Endothelial cell of umbilical vein (primary cell): ENCODE results near the gene RPL15. TPM values are rescaled to one million over a fixed set of nuclear protein-coding genes. Genes with fewer than 3 reads are reported as not detected.

ENCODE experiments used
- BruUV-seq: library from RNA; stranded (reverse); fragments of 400-500 nt; replicated peaks from 2 replicates; lab custom pipeline; 2021; lab: Mats Ljungman, UMichigan
- CTCF ChIA-PET: fragments of 300-600, 350-600 bp; sonication (Branson Sonifier 250); formaldehyde crosslinking; loops from one replicate; lab custom pipeline; 2021; ENCODE audit warnings: antibody characterized with exemption, inconsistent platforms; lab: Charles Lee
- POLR2A ChIA-PET: fragments of 300-600, 350-600 bp; sonication (Branson Sonifier 250); formaldehyde crosslinking; loops from one replicate; lab custom pipeline; 2021; ENCODE audit warnings: antibody characterized with exemption, inconsistent platforms; lab: Charles Lee
- DNase-seq: peaks from one replicate; pipeline ENCODE4 v3.0.0-alpha.2; 2011; ENCODE audit warnings: low read depth, low spot score
- FAIRE-seq: peaks from 2 replicates; lab custom pipeline; 2011; peaks lifted over from hg19 to GRCh38; lab: Jason Lieb, UNC
- H2AFZ ChIP-seq: 2 replicates; pipeline ENCODE4 v1.6.0; 2012; ENCODE audit warnings: low read depth, low read length, control low read depth, inconsistent platforms
- H3K27ac ChIP-seq: 2 replicates; pipeline ENCODE4 v1.5.1; 2011; ENCODE audit warnings: low read depth, mild to moderate bottlenecking, control low read depth, low read length, moderate library complexity; ENCODE audit not compliant: insufficient read depth
- H3K27me3 ChIP-seq, 2 experiments: 2 replicates each; pipeline versions ENCODE4 v1.6.0 to v1.6.1; 2011; ENCODE audit warnings: low read length in 2 of 2, mixed read lengths in 1 of 2; ENCODE audit not compliant: control insufficient read depth in 2 of 2, insufficient read depth in 2 of 2
- H3K36me3 ChIP-seq, 2 experiments: 2 replicates in 1 of 2; 3 replicates in 1 of 2; pipeline ENCODE4 v1.5.1; 2011; ENCODE audit warnings: low read length in 2 of 2, mild to moderate bottlenecking in 1 of 2, moderate library complexity in 1 of 2; ENCODE audit not compliant: control insufficient read depth in 2 of 2, insufficient read depth in 2 of 2; ENCODE audit errors: extremely low read depth in 1 of 2
- H3K4me1 ChIP-seq: 3 replicates; pipeline ENCODE4 v1.5.1; 2011; ENCODE audit warnings: mild to moderate bottlenecking, low read length; ENCODE audit not compliant: control insufficient read depth, insufficient read depth; ENCODE audit errors: extremely low read depth
- H3K4me2 ChIP-seq: 2 replicates; pipeline ENCODE4 v1.6.1; 2011; ENCODE audit warnings: low read length, control low read depth, mixed read lengths; ENCODE audit not compliant: insufficient read depth
- H3K4me3 ChIP-seq, 3 experiments: fragments of 200-600 bp in 1 of 3; sonication (generic), shearing (Covaris generic) in 1 of 3; replicated peaks in 1 of 3; 2 replicates each; pipeline ENCODE4 v1.5.1; 2011 to 2016; ENCODE audit warnings: control low read depth in 3 of 3, low read length in 3 of 3, mild to moderate bottlenecking in 2 of 3, inconsistent platforms in 1 of 3, low read depth in 1 of 3, moderate library complexity in 1 of 3; ENCODE audit not compliant: insufficient read depth in 1 of 3
- H3K79me2 ChIP-seq: 2 replicates; pipeline ENCODE4 v1.6.0; 2012; ENCODE audit warnings: low read length, inconsistent platforms; ENCODE audit not compliant: control insufficient read depth, insufficient read depth
- H3K9ac ChIP-seq: replicated peaks from 2 replicates; pipeline ENCODE3; 2011; ENCODE audit warnings: low read length, control low read depth; ENCODE audit not compliant: insufficient read depth; ENCODE audit errors: extremely low read depth
- H3K9me1 ChIP-seq: replicated peaks from 3 replicates; pipeline ENCODE4 v1.6.0; 2011; ENCODE audit warnings: mild to moderate bottlenecking, low read length; ENCODE audit not compliant: control insufficient read depth, insufficient read depth; ENCODE audit errors: extremely low read depth
- H3K9me3 ChIP-seq: replicated peaks from 2 replicates; pipeline ENCODE4 v1.5.1; 2012; ENCODE audit warnings: low read length, inconsistent platforms; ENCODE audit not compliant: control insufficient read depth, insufficient read depth
- H4K20me1 ChIP-seq: replicated peaks from 2 replicates; pipeline ENCODE3; 2011; ENCODE audit warnings: mild to moderate bottlenecking, low read length; ENCODE audit not compliant: control insufficient read depth, insufficient read depth; ENCODE audit errors: extremely low read depth
- EZH2 ChIP-seq: IDR thresholded peaks from 2 replicates; pipeline ENCODE4 v1.6.1; 2012; ENCODE audit warnings: borderline replicate concordance, low read depth, mild to moderate bottlenecking, moderate library complexity, low read length, inconsistent platforms; ENCODE audit not compliant: severe bottlenecking
- FOS ChIP-seq: IDR thresholded peaks from 2 replicates; pipeline ENCODE4 v1.6.1; 2011; ENCODE audit warnings: mild to moderate bottlenecking, low read length, moderate library complexity, borderline replicate concordance; ENCODE audit not compliant: insufficient read depth
- GATA2 ChIP-seq: IDR thresholded peaks from 2 replicates; pipeline ENCODE4 v1.7.0; 2011; ENCODE audit warnings: low read depth, mild to moderate bottlenecking, moderate library complexity, mixed read lengths, low read length; ENCODE audit not compliant: insufficient read length, insufficient read depth
- JUN ChIP-seq: IDR thresholded peaks from 2 replicates; pipeline ENCODE4 v1.6.1; 2011; ENCODE audit warnings: borderline replicate concordance, low read depth; ENCODE audit not compliant: insufficient read length, insufficient read depth
- MYC ChIP-seq: IDR thresholded peaks from one replicate; pipeline ENCODE4 v1.6.1; 2011; ENCODE audit warnings: mild to moderate bottlenecking, low read depth, low read length
- POLR2A ChIP-seq: IDR thresholded peaks from 2 replicates; pipeline ENCODE4 v1.6.1; 2012; ENCODE audit warnings: low read depth, mild to moderate bottlenecking, control low read depth, low read length
- POLR2AphosphoS5 ChIP-seq: IDR thresholded peaks from 2 replicates; pipeline ENCODE4 v1.6.1; 2012; ENCODE audit warnings: low read depth, mild to moderate bottlenecking, control low read depth, low read length, moderate library complexity; ENCODE audit not compliant: insufficient read depth
- dilution Hi-C: fragments of 300-500 bp; cut with MboI; formaldehyde crosslinking; loops from one replicate; pipeline ENCODE4 v1.15.0; 2019; ENCODE audit warnings: low sequenced_read_pairs; ENCODE audit not compliant: extremely low pct_ligation_motif_present
- intact Hi-C: fragments of 100-400 bp; cut with micrococcal nuclease; formaldehyde crosslinking; loops from one replicate; pipeline ENCODE4 v1.10.0; 2022
- polyA plus RNA-seq, 4 experiments: library from polyadenylated mRNA; depleted of rRNA in 3 of 4; stranded (reverse) in 3 of 4; unstranded in 1 of 4; fragments of >200 nt; gene quantifications; 2 replicates each; pipeline versions ENCODE4 v1.2.1 to v1.2.3, GENCODE V29; 2011 to 2012; ENCODE audit warnings: missing spikeins in 1 of 4
- total RNA-seq: library from RNA; stranded (reverse); gene quantifications from 2 replicates; pipeline ENCODE4 v1.2.3, GENCODE V29; 2021
- TF ChIP-seq, protein P1 (sequence below): IDR thresholded peaks from 2 replicates; pipeline ENCODE4 v1.6.1; 2011; ENCODE audit not compliant: insufficient read depth, insufficient read length
- TF ChIP-seq, protein P2 (sequence below), 2 donors: IDR thresholded peaks; 1 replicate in 1 of 2; 2 replicates in 1 of 2; pipeline ENCODE4 v1.5.1; 2011; ENCODE audit warnings: low read length in 2 of 2, mild to moderate bottlenecking in 2 of 2, moderate library complexity in 2 of 2, control low read depth in 1 of 2, inconsistent platforms in 1 of 2, low read depth in 1 of 2; ENCODE audit not compliant: insufficient read depth in 1 of 2; ENCODE audit errors: extremely low read depth in 1 of 2

Gene RPL15
- total and polyA plus RNA-seq, 2 donors (not counting 3 experiments of a cell fraction or from before 2014, with no cell fraction given): 1,901 to 5,777 TPM

DNA sequence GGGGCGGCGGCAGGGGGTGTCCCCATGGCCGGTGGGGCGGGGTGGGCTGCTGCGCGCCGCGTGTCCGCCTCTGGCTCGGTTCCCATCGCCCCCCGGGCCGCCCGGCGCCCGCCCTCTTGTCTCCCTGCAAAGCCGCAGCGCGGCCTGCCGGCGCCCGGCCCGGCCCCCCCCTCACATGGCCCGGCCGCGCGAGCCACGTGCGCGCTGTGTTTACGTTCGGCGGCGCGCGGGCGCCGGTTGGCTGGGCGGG is 28.7 kb downstream of the RPL15 start:
- H2AFZ ChIP-seq: no peak overlapping the region
- FAIRE-seq (no peak), DNase-seq (no peak)
- CTCF ChIA-PET: no interaction called here
- BruUV-seq: no TSS peak
- TF ChIP-seq POLR2A: no peak
- TF ChIP-seq, protein P1, sequence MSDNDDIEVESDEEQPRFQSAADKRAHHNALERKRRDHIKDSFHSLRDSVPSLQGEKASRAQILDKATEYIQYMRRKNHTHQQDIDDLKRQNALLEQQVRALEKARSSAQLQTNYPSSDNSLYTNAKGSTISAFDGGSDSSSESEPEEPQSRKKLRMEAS: peak; percentile 87
- H3K4me1 ChIP-seq: peaks cover 17% of the 10 kb centered on the region
- H3K9me3 ChIP-seq: no peaks in the 10 kb centered on the region
- H3K79me2 ChIP-seq: peaks cover 13% of the 10 kb centered on the region
- peaks cover 3 to 10% of the 10 kb centered on the region in 2 experiments for H3K27me3 ChIP-seq
- H3K9ac ChIP-seq: peak overlapping the region; percentile 85
- peak overlapping the region in 2 of 3 experiments; percentile 9 to 92 for H3K4me3 ChIP-seq
- H3K36me3 ChIP-seq: no peaks in the 10 kb centered on the region
- no peaks in the 10 kb centered on the region for H4K20me1 ChIP-seq
- POLR2A ChIA-PET: interaction anchor here (1.1 kb wide), 1 partner anchor 28 kb away, joined by 21 read pairs; the partner anchor contains the start of genes NKIRAS1 and RPL15
- intact Hi-C loops (loop anchor here (1.0 to 2.0 kb wide), 6 partner anchors 28 to 420 kb away; partner anchors contain the start of gene RPL15), dilution Hi-C loops (no loop called here)
- H3K4me2 ChIP-seq: no peak overlapping the region
- peak overlapping the region; percentile 72 for H3K27ac ChIP-seq
- H3K9me1 ChIP-seq: no peaks in the 10 kb centered on the region

DNA sequence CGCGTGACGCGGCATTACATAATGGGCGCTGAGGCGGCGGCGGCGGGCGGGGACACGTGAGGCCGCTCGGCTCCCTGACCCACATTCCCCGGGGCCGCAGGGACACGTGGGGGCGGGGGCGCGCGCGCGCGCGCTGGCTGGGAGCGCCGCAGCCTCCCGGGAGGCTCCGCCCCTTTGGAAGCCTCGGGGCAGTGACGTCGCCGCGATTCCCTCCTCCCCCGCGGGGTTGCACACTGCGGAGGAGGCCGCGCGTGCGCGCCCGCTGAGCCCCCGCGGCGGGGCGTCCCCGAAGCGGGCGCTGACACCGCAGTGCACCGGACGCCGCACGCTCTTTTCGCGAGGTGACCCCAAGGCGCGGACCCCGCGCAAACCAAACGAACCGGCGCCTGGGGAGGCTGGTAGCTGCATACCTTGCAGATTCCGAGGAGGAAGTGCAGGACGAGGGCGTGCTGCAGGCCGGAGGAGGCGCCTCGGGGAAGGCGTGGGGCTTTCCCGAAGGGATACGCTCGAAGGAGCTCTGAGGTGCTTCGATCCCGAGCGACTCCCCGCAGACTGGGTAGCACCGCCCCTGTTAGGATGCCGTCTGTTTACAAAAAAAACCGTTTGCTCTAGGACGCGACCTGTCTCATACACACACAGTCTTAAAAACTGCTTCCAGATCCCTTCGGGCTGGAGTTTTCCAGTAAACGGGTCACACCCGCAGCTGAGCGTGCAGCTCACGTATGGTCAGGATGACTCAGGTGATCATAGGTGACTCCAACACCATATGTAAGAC is 29.2 kb downstream of the RPL15 start:
- peak overlapping the region; percentile 90 for H3K27ac ChIP-seq
- H3K27me3 ChIP-seq: peaks cover 3 to 10% of the 10 kb centered on the region in 2 experiments
- peak overlapping the region; percentile 29 to 92 (median 63) for H3K4me3 ChIP-seq
- BruUV-seq: no TSS peak
- FAIRE-seq (peak; percentile 94), DNase-seq (peak; percentile 98)
- CTCF ChIA-PET: interaction anchor here (0.8 to 1.2 kb wide), 5 partner anchors 8 to 43 kb away, joined by 3 to 4 read pairs (median 3); partner anchors contain the start of genes NKIRAS1 and RPL15
- TF ChIP-seq GATA2 (no peak), JUN (no peak), POLR2AphosphoS5 (peak; percentile 85), MYC (no peak), EZH2 (no peak), FOS (peak; percentile 17), POLR2A (no peak)
- TF ChIP-seq, protein P2, sequence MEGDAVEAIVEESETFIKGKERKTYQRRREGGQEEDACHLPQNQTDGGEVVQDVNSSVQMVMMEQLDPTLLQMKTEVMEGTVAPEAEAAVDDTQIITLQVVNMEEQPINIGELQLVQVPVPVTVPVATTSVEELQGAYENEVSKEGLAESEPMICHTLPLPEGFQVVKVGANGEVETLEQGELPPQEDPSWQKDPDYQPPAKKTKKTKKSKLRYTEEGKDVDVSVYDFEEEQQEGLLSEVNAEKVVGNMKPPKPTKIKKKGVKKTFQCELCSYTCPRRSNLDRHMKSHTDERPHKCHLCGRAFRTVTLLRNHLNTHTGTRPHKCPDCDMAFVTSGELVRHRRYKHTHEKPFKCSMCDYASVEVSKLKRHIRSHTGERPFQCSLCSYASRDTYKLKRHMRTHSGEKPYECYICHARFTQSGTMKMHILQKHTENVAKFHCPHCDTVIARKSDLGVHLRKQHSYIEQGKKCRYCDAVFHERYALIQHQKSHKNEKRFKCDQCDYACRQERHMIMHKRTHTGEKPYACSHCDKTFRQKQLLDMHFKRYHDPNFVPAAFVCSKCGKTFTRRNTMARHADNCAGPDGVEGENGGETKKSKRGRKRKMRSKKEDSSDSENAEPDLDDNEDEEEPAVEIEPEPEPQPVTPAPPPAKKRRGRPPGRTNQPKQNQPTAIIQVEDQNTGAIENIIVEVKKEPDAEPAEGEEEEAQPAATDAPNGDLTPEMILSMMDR (IDR thresholded peaks at IDR 0.05; ENCODE audit: extremely low read depth in 1 of 2, insufficient read depth in 1 of 2, low read depth in 1 of 2, low read length in 2 of 2): no peak
- TF ChIP-seq, protein P1: no peak
- peaks cover 13% of the 10 kb centered on the region for H3K79me2 ChIP-seq
- no peaks in the 10 kb centered on the region for H3K36me3 ChIP-seq
- H3K9me1 ChIP-seq: no peaks in the 10 kb centered on the region
- H3K9ac ChIP-seq: peak overlapping the region; percentile 81
- H4K20me1 ChIP-seq: no peaks in the 10 kb centered on the region
- intact Hi-C loops: loop anchor here (1.0 to 2.0 kb wide), 7 partner anchors 29 to 419 kb away; partner anchors contain the start of gene RPL15
- peaks cover 17% of the 10 kb centered on the region for H3K4me1 ChIP-seq
- dilution Hi-C loops: no loop called here
- POLR2A ChIA-PET: interaction anchor here (0.7 to 1.1 kb wide), 4 partner anchors 25 to 57 kb away, joined by 3 to 21 read pairs (median 4); partner anchors contain the start of genes NKIRAS1 and RPL15
- no peaks in the 10 kb centered on the region for H3K9me3 ChIP-seq
- H3K4me2 ChIP-seq: peak overlapping the region; percentile 81
- peak overlapping the region; percentile 33 for H2AFZ ChIP-seq
